ENCODE measurements around the gene PPA1.
"Not testable (repeated sequence)": the region's sequence is repeated elsewhere in the genome, so short reads cannot be mapped to it uniquely, and the experiment has no call there.

Gene PPA1

DNA sequence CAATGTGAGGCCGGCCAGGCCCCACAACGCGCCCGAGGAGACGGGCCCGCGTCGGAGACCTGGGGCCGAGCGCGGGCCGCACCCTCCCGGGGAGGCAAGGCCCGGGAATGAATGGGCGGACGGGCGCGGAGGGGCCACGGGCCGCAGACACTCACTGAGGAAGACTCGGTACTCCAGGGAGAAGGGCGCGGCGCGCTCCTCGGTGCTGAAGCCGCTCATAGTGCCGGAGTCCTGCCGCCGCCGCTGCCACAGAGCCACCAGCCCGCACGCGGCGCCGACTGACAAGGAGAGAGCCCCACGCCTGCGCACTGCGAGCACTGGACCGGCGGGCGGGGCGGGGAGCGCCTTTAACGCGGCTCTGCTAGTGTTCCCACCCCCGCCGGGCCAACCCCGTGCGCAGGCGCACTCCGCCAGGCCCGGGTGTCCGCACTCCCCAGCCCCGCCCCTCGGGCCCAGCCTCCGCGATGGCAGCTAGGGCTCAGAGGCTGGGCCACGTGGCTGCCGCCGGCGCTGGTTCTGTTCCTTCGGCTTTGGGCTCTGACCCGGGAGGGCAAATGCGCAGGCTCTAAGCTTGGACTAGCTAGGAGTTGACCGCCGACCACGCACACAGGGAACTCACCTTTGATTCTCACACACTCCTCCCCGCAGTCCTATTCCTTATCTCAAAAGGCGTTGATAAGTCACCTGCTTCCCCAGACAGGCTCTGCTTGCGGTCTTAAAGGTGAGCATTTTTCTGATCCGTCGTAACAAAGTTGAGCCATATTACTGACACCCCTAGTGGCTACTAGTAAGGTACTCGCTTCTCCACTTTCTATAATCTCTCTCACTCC lies at the start of gene PPA1:
Gene PPA1, minus strand, starts transcription at position 321 of the 830 bp plus-strand sequence. Its CDS starts 102 bp downstream, at position 219.
- DNase-seq (ENCODE audit: low spot score): peak; percentile 100

DNA sequence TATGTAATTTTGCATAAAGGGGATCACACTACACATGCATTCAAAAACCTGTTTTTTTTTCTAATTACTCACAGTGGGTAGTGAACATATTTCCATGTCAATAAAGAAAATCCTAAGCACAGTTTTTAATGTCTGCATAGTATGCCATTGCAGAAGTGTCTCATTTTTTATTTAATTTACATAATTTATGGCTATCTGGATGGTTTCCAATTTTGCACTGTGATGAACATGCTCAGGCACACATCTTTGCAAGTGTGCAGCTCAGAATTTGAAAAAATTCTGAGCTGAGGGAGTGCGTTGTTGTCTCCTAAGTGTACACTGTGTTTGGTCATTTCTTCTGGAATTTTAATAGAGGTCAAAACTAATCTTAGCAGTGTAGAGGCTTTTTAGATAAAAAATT lies 48.4 kb upstream of the PPA1 start:
- no peak for DNase-seq (ENCODE audit: low spot score)

DNA sequence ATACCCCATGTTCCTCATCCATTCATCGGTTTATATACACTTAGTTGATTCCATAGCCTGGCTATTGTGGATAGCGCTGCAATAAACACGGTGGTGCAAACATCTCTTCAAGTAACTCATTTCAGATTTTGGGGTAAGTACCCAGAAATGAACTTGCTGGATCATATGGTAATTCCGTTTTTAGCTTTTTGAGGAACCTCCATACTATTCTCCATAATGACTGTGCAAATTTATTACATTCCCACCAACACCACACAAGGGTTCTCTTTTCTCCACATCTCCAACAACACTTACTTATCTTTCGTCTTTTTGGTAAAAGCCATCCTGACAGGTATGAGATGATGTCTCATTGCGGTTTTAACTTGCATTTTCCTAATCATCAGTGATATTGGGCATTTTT lies 46.9 kb upstream of the PPA1 start:
- DNase-seq (ENCODE audit: low spot score): no peak

DNA sequence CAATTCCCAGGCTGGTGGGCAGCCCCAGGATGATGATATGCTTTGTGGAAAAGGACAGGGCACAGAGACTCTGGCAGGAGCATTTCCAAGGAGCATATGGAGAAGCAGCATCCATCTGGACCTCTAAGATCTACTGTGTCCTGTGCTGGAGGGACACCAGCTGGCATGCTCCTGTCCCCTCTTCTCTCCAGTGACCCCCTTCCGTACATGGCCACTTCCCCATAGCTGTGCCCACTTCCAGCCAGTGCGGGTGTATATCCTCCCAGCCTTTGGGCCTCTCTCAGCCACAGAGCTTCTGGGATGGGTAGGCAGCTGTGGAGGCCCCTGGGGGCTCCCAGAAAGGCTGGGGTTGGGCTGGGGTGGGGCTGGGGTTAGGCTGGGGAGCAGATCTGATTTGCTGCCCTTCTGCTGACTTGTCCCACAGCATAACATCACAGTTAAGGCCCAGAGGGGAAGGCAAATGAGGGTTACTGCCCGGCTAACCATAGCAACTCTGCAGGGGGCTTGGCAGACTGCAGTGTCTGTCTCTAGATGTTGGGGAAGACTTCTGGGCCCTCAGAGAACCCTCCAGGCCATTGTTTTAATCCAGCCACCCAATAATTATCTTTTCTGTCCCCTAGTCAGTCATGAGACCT lies 44.3 kb upstream of the PPA1 start:
- no peak for DNase-seq (ENCODE audit: low spot score)

DNA sequence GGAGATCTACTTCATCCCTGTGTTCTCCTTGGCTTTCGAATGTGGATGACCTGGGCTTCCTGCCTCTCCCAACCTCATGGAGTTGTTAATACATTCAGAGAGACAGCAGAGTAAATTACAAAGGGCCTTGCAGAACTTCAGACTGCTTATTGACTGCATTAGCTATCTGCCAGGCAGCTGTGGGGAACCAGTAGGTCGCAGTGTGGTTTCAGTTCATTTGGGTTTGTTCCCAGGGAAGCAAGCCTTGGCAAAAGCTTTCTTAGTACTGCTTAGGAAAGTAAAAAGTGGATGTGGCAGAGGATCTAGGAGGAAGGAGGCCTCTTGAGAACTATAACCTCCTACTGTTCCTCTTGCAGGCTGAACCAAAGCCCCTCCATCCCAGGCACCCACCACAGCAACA lies 41.4 kb upstream of the PPA1 start:
- DNase-seq (ENCODE audit: low spot score): peak; percentile 37

DNA sequence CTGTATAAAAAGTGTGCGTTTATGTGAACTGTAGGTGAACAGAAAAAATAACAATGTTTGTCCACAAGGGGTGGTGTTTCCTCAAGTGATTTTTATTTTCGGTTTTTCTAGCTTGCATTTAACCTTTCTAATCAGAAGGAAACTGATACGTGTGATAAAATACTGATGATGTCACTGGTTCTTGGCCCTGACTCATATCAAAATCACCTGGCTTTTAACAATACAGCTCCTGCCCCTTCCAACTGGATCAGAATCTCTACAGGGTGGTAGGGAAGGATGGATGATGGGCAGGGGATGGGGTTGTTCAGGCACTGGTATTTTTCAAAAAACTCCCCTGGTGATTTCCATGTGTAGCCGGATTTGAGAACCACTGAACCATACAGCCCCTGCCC lies 39.7 kb upstream of the PPA1 start:
- DNase-seq (ENCODE audit: low spot score): no peak

DNA sequence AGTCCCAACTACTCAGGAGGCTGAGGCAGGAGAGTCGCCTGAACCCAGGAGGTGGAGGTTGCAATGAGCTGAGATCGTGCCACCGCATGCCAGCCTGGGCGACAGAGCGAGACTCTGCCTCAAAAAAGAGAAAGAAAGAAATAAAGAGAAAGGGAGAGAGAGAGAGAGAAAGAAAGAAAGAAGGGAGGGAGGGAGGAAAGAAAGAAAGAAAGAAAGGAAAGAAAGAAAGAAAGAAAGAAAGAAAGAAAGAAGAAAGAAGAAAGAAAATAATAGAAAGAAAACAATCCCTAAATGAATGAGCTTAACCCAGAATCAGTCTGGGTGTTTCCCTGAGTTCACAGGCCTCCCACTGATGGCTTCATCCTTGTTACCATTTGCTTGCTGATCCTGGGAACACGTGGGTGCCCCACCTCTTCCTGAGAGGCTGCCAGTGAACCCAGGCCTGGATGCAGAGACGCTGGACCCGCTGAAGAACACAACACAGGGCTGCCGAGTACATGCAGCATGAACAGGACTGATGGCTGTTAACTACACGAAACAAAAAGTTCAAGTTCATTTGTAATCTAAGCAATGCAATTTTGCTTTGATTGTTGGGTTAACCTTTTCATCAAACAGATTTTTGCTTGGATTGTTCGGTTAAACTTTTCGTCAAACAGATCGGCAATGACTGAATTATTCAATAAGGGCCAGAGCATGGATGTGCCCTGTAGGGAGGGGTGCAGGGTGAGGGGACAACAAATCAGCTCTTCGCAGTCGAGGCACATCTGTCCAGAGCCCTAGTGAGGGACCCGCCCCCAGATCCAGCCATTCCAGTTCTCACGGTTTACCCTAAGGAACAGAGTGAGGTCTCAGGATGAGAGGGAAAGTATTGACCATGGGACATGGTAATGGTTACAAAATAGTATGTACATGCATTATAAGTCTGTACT lies 39.0 kb upstream of the PPA1 start:
- DNase-seq (ENCODE audit: low spot score): no peak

DNA sequence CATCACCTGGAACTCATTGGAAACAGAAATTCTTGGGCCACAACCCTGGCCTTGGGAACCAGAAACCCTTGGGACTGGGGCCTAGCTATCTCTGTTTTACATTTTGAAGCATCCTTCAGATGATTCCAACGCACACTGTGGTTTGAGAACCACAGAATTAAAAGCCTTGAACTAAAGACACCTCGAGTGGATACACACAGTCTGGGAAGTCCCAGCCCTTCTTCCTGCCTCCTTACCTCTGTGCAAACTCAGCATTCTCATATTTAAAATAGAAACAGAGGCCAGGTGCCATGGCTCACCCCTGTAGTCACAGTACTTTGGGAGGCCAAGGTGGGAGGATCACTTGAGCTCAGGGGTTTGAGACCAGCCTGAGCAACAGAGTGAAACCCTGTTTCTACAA lies 37.7 kb upstream of the PPA1 start:
- no peak for DNase-seq (ENCODE audit: low spot score)

DNA sequence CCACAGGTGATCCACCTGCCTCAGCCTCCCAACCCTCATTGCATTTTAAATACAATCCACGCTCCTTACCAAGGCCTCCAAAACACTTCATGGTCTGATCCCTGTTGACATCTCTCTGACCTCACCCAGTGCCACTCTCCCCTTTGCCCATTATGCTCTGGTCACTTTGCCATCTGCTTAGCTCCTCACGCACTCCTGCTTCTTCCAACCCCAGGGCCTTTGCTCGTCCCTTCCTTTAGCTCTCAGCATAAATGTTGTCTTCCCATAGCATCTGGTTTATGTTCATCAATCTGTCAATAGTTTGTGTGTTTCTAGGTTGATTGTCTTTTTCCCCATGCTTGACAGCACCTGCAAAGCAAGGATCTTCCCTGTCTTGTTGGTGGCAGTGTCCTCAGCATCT lies 36.5 kb upstream of the PPA1 start:
- no peak for DNase-seq (ENCODE audit: low spot score)

DNA sequence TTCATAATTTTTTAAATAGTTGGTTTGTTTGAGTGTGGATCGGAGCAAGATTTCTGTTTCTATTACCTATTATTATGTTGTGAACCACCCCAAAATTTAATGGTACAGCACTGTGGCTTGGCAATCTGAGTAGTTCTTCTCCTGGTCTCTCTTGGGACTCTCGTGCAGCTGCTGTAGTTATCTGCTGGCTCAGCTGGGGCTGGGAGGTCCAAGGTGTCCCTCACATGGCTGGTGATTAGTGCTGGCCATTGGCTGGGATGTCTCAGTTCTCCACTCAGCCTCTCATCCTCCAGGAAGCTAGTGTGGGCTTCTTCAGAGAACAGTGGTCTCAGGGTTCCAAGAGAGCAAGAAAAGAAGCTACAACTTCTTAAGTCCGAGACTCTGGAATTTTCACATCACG lies 35.1 kb upstream of the PPA1 start:
- DNase-seq (ENCODE audit: low spot score): no peak

DNA sequence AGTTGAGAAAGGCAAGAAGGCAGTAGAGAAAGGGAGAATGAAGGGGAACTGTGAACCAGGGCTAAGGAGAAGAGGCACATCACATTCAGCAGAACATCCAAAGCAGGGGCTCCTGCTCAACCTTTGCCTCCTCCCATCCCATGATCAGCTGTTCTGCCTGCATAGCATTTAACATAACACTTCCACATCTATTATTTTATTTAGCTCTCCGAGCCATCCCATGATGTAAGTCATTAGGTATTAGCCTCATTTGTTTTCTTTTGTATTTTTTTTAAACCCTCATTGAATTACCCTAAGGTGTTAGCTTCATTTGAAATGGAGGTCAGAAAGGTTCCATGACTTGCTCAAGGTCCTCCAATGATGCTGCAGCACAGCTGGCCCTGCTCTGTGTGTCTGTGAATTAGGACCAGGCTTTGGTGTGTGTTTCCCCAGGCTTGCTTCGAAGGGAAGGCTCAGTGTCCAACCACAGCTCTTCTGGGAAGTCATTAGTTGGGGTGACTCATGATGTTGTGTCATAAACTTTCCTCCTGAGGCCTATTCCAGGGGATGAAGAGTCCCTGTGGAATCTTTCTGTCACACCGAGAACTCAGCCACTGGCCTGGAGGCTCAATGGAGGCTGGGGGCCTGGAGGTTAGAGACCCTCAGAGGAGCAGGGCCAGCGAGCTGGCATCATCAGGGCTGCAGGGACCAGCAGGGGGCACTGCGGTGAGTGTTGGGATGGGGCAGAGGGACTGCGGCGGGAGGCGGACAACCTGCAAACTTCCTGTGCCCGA lies 34.1 kb upstream of the PPA1 start:
- peak; percentile 93 for DNase-seq (ENCODE audit: low spot score)

DNA sequence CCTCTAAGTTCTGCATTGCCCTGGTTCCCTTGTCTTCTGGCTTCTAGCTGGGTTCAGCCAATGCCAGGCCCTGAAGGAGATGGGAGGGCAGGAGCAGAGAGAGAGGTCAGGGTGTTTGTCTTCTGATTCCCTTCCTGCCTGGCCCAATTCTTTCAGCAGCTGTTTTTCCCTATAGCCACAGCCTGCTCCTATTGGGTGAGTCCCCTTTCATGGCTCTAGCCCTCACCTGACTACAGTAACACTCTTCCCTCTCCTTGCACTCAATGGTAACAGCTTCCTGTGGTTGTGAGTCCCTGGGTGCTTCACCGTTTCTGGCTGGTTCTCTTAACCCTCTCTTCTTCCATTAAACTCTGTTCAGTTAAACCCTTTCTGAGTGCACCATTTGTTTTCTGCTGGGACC lies 33.5 kb upstream of the PPA1 start:
- no peak for DNase-seq (ENCODE audit: low spot score)

DNA sequence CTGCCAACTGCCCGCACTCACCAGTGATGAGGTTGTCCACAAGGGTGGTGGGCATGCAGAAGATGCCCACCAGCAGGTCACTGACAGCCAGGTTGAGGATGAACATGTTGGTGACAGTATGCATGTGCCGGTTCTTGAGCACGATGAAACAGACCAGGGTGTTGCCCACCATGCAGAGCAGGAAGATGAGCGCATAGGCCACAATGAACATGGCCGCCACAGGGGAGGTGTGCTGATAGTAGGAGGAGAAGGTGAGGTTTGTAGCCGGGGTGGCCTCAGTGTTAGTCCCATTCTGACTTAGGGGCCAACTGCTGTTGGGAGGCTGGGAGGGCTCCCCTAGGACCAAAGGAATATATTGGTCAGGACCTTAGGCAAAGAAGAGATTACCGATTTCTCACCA lies 32.8 kb upstream of the PPA1 start:
- DNase-seq (ENCODE audit: low spot score): no peak

DNA sequence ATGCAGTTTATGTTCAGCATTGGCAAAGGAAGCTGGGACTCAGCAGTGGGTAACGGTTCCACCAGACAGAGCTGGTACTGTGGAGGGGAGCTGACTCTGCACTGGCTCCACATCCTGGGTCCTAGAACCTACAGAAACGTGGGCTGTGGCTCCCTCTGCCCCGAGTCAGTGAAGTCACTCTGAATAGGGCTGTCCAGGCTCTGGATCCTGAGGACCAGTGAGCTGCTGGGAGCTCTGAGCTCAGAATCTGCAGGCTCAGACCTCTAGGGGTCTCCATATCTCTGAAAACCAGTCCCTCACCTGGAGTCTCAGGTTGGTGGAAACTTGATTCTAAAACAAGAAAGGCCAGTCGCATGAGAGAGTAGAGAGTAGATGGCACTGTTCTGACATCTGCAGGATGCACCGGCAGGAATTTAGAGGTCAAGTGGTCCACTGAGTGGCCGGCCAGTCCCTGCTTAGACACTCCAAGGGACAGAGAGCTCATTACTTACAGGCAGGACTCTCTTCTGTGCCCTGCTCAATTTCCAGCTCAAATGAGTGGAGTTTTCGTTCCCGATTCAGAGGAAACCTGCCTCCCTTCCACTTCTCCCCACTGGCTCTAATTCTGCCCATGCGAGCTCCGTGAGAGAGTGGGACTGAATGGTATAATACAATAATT lies 31.9 kb upstream of the PPA1 start:
- DNase-seq (ENCODE audit: low spot score): no peak

DNA sequence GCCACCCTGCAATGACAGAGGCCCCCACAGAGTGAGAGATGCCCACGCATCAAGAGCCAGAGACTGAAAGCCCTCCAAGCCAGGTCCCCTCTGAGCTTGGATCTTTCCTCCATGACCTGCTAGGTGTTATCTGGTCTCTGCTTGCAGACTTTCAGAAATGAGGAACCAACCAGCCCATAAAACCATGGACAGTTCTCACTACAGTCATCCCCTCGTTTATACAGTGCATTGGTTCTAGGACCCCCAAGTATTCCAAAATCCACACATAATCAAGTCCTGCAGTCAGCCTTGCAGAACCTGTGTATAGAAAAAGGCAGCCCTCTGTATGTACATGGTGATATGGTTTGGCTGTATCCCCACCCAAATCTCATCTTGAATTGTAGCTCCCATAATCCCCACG lies 27.5 kb upstream of the PPA1 start:
- no peak for DNase-seq (ENCODE audit: low spot score)

DNA sequence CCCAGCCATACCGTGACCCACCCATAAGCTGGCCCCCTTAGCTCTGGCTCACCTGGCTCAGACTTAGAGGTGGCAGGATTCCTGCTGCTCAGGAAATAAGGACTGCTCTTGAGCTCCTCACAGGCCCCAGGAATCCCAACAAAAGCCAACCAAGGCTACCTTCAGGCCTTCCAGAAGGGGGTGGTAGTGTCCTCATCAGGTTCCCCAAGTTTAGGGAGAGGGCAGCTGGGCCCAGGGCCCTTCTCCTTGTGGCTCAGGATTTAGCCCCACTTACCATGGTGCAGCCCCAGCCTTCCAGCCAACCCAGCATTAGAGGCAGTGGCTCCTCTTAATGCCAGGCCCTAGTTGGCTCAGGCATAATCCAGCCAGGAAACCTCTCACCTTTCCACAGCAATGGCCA lies 27.0 kb upstream of the PPA1 start:
- no peak for DNase-seq (ENCODE audit: low spot score)

DNA sequence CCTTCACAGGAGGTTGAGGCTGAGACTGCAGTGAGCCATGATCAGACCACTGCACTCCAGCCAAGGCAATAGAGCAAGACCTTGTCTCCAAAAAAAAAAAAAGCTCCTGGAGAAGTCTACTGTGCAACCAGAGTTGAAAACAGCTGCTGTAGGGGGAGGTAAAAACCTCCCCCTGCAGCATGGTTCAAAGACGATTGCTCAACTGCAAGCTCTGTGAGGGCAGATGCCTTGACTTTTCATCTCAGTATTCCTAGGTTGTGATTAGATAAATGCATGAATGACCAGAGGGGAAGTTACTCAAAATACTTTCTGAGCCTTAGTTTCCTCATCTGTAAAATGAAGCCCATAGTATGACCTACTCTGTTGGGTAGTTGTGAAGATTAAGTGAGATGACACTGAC lies 25.0 kb upstream of the PPA1 start:
- DNase-seq (ENCODE audit: low spot score): no peak

DNA sequence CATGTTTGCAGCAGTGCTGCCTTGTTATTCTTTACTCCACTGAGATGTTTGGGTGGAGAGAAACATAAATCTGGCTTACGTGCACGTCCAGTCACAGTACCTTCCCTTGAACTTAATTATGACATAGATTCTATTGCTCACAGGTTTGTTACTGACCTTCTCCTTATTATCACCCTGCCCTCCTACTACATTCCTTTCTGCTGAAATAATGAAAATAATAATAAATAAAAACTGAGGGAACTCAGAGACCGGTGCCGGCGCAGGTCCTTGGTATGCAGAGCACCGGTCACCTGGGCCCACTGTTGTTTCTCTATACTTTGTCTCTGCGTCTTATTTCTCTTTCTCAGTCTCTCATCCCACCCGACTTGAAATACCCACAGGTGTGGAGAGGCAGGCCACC lies 24.6 kb upstream of the PPA1 start:
- not testable (repeated sequence) for DNase-seq (ENCODE audit: low spot score)

DNA sequence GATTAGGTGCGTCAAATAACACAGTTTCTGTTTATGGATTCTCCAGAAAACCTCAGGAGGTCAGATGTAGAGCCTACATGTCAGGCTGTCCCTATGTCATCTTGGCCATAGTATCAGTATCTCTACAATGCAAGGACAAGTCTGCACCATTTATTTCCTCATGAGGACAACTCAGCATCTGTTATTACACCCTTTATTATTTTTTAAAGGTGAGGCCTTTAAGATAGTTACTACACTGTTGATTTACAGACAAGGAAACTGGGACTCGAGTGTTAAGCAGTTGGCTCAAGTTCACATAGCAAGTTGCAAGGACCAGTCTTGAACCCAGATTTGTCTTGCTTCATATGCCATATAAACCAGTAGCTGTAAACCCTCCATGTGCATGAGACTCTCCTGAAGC lies 23.2 kb upstream of the PPA1 start:
- DNase-seq (ENCODE audit: low spot score): no peak

DNA sequence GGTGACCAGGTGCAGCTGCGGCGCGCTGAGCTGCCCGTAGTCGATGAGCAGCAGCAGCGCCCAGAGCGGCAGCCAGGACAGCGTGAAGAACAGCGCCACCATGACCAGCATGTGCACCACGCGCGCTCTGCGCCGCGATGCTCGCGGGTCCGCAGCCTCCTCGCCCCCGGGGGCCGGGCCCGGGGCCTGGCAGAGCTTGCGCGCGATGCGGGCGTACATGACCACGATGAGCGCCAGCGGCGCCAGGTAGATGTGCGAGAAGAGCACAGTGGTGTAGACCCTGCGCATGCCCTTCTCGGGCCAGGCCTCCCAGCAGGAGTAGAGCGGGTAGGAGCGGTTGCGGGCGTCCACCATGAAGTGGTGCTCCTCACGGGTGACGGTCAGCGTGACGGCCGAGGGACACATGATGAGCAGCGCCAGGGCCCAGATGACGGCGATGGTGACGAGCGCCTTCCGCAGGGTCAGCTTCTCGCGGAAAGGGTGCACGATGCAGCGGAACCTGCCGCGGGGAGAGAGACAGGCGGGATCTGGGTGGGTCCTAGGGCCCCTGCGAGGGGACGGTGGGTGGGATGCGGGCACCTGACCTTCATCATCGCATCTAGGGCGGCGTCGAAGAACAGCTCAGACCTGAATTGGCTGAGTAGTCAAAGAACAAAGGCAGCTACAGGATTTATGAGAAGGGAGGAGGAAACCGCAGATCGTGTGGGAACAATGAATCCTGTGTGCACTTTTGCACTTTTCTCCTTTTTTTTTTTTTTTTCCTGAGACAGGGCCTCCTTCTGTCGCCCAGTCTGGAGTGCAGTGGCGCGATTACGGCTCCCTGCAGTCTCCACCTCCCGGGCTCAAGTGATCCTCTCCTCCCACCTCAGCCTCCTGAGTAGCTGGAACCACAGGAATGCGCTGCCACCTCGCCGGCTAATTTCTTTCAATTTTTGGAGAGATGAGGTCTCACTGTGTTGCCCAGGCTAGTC lies 22.4 kb upstream of the PPA1 start:
- DNase-seq (ENCODE audit: low spot score): no peak

All from hepatic stellate cell (primary cell).